Measurements from ENCODE around the gene MRM1.
"Not testable (repeated sequence)": the region's sequence is repeated elsewhere in the genome, so short reads cannot be mapped to it uniquely, and the experiment has no call there.

MRM1 gene

DNA sequence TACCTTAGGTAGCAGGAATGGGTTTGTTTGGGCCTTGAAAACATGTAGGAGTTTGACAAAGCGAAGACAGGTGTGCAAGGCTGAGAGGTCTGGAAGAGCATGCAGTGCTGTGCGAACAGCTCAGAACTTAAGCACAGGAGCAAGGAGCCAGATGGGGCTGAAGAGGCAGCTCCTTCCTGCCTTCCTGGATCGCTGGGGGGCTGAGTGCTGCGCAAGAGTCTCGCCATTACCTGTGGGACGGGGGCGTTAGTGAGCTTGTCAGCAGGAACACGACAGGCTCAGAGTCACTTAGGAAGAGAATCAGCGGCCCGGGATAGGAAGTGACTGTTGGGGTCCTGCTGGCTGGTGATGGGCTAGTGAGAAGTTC lies 464 bp upstream of the MRM1 start:
- DNase-seq = no peak

DNA sequence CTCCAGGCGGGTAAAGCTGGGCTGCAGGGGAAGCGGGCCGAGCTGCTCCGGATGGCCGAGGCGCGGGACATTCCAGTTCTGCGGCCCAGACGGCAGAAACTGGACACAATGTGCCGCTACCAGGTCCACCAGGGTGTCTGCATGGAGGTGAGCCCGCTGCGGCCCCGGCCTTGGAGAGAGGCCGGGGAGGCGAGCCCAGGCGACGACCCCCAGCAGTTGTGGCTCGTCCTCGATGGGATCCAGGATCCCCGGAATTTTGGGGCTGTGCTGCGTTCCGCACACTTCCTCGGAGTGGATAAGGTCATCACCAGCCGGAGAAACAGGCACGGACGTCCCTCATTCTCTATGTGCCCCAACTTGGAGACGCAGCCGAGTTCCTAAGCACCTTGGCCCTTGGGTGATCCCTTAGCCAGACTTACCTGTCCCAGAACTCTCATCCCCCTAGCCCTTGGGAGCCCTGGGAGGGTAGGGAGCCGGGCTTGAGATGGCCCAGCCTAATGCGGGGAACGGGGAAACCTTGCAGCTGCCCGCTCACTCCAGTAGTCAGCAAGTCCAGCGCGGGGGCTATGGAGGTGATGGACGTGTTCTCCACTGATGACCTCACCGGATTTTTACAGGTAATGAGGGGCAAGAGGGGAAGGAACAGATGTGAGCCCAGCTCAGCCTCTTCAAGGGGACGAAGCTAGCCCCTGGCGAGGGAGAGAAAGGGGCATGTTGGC lies 806 bp downstream of the MRM1 start:
- peak in 8 of 58 donors; percentile 17 to 62 (median 37) for DNase-seq

DNA sequence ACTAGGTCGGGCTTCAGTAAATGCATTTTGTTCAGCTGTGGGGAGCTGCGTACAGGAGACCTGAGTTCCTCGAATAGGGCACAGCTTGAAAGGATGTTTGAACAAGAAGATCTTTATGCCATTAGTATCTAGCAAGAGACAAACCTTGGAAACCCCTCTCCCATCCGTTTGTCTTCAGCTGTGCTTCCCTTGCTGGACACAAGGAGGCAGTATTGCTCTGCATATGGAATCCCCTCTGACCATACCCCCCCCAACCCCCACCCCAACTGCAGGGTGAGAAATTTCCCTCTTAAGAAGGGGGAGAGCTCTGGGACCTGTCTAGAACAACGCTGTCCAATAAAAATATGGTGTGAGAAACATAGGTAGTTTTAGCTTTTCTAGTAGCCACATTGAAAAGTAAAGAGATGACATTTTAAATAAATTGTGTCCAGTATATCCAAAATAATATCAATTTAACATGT lies 1.6 kb downstream of the MRM1 start:
- peak in 35 of 58 donors; percentile 4 to 60 (median 25) for DNase-seq

GRCh38 chr17:36605028-36605427 lies 3.6 kb downstream of the MRM1 start:
- DNase-seq = not testable (repeated sequence)

DNA sequence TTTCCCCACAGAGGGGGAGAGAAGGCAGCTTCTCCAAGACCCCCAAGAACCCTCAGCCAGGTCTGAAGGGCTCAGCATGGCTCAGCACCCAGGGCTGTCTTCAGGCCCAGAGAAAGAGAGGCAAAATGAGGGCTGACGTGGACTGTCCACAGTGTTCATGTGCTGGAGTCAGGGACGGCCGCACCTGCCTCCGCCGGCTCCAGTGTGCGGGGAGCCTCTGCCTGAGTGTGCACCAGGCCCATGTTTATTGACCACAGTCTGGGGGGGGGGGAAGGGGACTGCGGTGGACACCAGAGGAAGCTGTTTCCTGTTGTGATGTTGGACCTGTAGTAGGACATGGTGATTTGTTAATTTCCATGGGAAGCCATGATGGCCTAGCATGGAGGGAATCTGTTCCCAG lies 6.9 kb downstream of the MRM1 start:
- no peak for DNase-seq

DNA sequence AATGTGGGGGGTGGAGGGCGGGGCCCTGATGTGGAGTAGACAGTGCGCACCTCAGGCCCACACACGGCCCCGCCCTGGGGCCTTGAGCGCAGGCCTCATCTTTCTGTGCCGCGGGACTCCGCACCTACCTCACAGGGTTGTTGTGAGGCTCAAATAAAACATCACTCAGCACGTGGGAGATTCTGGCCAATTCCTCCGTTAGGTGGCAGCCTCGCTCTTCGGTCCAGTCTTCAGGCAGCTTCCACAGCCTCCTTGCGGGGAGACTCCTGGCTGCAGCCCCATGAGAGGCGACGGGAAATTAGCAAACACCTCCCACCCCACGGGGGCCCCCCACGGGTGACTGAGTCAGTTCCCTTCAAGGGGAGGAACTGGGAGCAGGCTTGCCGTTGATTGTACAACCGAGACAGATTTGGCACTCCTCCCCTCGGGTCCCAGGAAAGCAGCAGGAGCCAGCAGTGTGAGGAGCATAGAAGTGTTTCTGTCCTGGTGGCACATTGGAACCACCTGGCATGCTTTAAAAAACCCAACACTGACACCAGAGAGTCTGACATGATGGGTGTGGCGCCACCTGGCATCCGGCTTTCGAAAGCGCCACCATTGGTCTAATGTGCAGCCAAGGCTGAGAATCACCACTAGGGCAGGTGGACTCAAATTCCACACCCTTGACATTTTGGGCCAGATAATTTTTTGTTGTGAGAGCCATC lies 7.6 kb downstream of the MRM1 start:
- DNase-seq = peak in 51 of 58 donors; percentile 8 to 78 (median 33)

DNA sequence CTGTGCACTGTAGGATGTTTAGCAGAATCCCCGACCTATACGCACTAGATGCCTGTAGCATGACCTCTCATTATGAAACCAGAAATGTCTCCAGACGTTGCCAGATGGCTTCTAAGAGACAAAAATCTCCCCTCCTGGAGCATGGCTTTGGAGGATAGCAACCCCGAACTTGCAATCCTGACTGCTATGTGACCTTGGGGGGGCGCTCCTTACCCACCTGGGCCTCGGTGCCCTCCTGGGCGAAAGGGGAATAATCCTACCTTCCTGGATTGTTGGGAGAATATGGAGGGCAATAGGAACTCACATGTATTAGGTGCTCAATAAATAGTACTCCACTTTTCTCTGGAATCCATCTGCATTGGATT lies 8.1 kb downstream of the MRM1 start:
- DNase-seq = no peak

DNA sequence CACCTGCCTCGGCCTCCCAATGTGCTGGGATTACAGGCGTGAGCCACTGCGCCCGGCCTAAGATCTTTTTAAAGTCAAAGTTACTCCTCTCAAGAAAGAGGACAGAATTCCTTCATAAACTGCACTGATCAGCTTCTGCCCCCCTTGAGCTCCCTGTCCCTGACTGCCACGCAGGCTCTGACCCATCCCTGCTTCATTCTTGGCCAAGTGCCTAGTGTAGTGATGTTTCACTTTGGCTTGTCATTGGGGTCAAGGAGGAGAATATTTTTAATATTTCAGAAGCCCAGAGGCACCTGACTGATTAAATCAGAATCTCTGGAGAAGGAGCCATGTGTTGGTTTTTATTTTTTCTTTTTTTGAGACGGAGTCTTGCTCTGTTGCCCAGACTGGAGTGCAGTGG lies 9.1 kb downstream of the MRM1 start:
- DNase-seq = no peak

GRCh38 chr17:36611345-36612072 lies 10.1 kb downstream of the MRM1 start:
- DNase-seq = no peak

DNA sequence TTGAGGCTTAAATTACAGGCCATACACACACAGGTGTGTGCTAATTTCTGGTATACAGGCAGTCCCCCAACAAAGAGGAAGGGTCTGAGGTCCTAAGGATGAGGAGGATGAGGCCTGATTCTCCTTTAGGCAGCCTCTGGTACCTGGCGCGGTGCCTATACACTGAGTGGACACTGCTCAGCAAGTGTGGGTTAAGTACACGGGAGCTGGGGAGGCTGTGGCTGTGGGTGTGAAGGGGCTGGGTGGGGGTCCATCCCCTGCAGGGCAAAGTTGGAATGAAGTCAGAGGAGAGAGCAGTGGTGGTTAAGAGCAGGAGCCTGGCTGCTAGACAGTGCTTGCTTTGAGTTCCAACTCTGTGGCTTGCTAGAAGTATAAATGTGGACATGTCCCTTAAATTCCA lies 10.9 kb downstream of the MRM1 start:
- DNase-seq = no peak

GRCh38 chr17:36613155-36613554 lies 11.8 kb downstream of the MRM1 start:
- DNase-seq = no peak

- DNase-seq = no peak
Measured at GRCh38 chr17:36614081-36614480, 12.7 kb downstream of the MRM1 start.

- DNase-seq = no peak
Measured at GRCh38 chr17:36614933-36615332, 13.6 kb downstream of the MRM1 start.

DNA sequence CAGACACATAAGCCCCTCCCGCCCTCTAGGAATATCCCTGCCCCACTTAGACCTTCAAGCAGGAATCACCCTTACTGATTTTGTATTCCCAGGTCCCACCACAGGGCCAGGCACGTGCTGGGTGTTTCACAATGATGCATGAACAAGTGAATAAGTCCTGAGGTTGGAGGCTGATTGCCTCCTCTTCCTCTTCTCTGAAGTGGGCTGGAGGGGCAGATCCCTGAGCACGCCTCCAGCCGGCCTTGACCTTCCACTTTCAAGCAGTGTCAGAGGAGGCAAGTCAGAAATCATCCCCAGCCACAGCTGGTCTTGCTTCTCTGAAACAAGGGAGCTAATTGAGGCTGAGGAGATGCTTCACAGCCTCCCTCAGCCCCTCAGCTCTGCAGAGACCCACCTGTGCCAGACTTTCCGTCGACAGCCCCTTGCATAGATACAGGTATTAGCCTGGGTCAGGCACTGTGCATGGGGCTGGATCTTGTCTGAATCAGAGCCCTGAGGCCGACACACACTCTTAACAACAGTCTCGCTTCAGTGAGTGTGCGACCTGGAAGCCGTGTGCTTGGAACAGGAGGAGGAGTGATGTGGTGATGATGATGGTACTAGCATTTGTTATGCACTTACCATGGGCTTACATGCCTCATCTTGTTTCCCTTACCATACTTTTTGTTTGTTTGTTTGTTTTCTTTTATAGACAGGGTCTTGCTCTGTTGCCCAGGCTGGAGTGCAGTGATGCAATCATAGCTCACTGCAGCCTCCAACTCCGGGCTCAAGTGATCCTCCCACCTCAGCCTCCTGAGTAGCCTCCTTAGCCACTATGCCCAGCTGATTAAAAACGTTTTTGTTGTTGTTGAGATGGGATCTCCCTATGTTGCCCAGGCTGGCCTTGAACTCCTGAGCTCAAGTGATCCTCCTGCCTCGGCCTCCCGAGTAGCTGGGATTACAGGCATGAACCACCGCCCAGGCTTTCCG lies 15.0 kb downstream of the MRM1 start:
- no peak for DNase-seq

GRCh38 chr17:36617773-36618172 lies 16.4 kb downstream of the MRM1 start:
- DNase-seq = no peak

- DNase-seq = no peak
Measured at GRCh38 chr17:36623281-36623680, 21.9 kb downstream of the MRM1 start.

DNA sequence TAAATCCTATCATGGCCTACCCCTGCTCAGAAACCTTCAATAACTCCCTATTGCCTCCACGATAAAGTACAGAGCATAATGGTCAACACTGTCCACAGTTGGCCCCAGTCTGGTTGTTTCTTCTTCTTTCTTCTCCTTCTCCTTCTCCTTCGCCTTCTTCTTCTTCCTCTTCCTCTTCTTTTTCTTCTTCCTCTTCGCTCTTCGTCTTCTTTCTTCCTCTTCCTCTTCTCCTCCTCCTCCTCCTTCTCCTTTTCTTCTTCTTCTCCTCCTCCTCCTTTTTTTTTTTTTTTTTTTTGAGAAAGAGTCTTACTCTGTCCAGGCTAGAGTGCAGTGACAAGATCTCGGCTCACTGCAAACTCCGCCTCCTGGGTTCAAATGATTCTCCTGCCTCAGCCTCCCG lies 23.8 kb downstream of the MRM1 start:
- DNase-seq = no peak

DNA sequence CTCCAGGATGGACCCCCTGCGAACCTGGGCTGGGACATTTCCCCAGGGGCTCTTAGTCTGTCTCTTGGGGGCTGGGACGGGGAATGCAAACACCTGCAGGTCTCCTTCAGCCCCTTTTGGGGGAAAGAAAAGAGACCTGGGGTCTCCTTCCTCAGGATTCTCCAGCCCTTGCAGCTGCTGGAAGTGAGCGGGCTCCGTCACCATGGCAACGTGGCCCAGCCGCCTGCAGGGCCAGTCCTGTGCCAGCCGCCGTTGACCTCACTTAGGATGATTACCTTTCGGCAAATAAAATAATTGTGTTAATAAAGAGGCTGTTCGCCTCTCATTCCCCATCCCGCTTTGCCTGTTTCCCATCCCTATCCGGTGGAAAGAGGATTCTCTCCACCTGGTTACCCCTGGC lies 25.7 kb downstream of the MRM1 start:
- no peak for DNase-seq

- DNase-seq = no peak
Measured at GRCh38 chr17:36628576-36628975, 27.2 kb downstream of the MRM1 start.

- peak in 56 of 58 donors; percentile 7 to 85 (median 57) for DNase-seq
Measured at GRCh38 chr17:36629252-36629847, 28.0 kb downstream of the MRM1 start.
